GM04504 (cell line): ENCODE results near the gene GPR18.

Source experiments
- DNase-seq: peaks from one replicate; pipeline ENCODE4 v3.0.0-alpha.2; 2012; ENCODE audit warnings: low read depth

GPR18 gene

GRCh38 chr13:99290894-99291293 lies 32.7 kb upstream of the GPR18 start:
- DNase-seq = no peak

GRCh38 chr13:99289674-99290337 lies 31.6 kb upstream of the GPR18 start:
- DNase-seq = no peak

- DNase-seq = no peak
Measured at GRCh38 chr13:99289271-99289670, 31.1 kb upstream of the GPR18 start.

GRCh38 chr13:99288089-99288488 lies 29.9 kb upstream of the GPR18 start:
- no peak for DNase-seq

- no peak for DNase-seq
Measured at GRCh38 chr13:99287551-99287950, 29.4 kb upstream of the GPR18 start.

- DNase-seq = no peak
Measured at GRCh38 chr13:99285432-99286182, 27.4 kb upstream of the GPR18 start.

- no peak for DNase-seq
Measured at GRCh38 chr13:99282264-99283231, 24.4 kb upstream of the GPR18 start.

- DNase-seq = peak; percentile 21
Measured at GRCh38 chr13:99281811-99282263, 23.7 kb upstream of the GPR18 start.

GRCh38 chr13:99280166-99280565 lies 22.0 kb upstream of the GPR18 start:
- peak; percentile 74 for DNase-seq

GRCh38 chr13:99279637-99280036 lies 21.5 kb upstream of the GPR18 start:
- no peak for DNase-seq

GRCh38 chr13:99278843-99279242 lies 20.7 kb upstream of the GPR18 start:
- DNase-seq = no peak

GRCh38 chr13:99278200-99278599 lies 20.0 kb upstream of the GPR18 start:
- no peak for DNase-seq

GRCh38 chr13:99277629-99278028 lies 19.4 kb upstream of the GPR18 start:
- no peak for DNase-seq

- DNase-seq = no peak
Measured at GRCh38 chr13:99276706-99277105, 18.5 kb upstream of the GPR18 start.

- peak; percentile 71 for DNase-seq
Measured at GRCh38 chr13:99275093-99275469, 16.9 kb upstream of the GPR18 start.

- DNase-seq = no peak
Measured at GRCh38 chr13:99273128-99273527, 14.9 kb upstream of the GPR18 start.

GRCh38 chr13:99272481-99272880 lies 14.3 kb upstream of the GPR18 start:
- DNase-seq = no peak

- no peak for DNase-seq
Measured at GRCh38 chr13:99271249-99271648, 13.1 kb upstream of the GPR18 start.

GRCh38 chr13:99270518-99270917 lies 12.3 kb upstream of the GPR18 start:
- no peak for DNase-seq

- DNase-seq = peak; percentile 39
Measured at GRCh38 chr13:99269627-99270241, 11.6 kb upstream of the GPR18 start.

GRCh38 chr13:99268822-99269221 lies 10.6 kb upstream of the GPR18 start:
- DNase-seq = no peak

- no peak for DNase-seq
Measured at GRCh38 chr13:99267927-99268326, 9.7 kb upstream of the GPR18 start.
